DND-41 (cell line): ENCODE results near the gene SLC25A21.

Experiments used
- EZH2 ChIP-seq: IDR thresholded peaks from 3 replicates; pipeline ENCODE4 v1.6.1; 2012; ENCODE audit warnings: borderline replicate concordance, low read depth, mild to moderate bottlenecking, moderate library complexity, low read length, inconsistent platforms; ENCODE audit not compliant: severe bottlenecking
- TF ChIP-seq, protein P1 (sequence below): IDR thresholded peaks from 2 replicates; pipeline ENCODE4 v1.5.1; 2012; ENCODE audit warnings: borderline replicate concordance, low read length, moderate library complexity, mild to moderate bottlenecking; ENCODE audit not compliant: poor library complexity, severe bottlenecking; ENCODE audit errors: extremely low read depth

DNA sequence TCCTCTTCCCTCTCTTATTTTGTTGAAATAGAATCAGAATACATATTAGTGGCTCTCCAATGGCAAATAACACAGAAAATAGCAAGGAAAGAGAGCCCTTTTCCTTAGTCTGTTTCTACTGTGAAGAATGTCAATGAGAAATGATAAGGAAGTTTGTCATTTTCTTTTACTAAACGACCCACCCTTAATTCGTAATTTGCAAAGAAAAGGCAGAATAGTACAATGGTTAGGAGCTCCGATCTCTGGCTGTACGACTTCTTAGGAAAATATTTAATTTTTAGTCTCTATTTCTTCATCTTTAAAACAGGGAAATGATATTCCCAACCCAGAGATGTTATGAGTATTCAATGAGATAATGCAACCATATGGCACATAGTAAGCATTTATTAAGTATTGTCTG, 504.7 kb downstream of the SLC25A21 start:
- TF ChIP-seq, protein P1, sequence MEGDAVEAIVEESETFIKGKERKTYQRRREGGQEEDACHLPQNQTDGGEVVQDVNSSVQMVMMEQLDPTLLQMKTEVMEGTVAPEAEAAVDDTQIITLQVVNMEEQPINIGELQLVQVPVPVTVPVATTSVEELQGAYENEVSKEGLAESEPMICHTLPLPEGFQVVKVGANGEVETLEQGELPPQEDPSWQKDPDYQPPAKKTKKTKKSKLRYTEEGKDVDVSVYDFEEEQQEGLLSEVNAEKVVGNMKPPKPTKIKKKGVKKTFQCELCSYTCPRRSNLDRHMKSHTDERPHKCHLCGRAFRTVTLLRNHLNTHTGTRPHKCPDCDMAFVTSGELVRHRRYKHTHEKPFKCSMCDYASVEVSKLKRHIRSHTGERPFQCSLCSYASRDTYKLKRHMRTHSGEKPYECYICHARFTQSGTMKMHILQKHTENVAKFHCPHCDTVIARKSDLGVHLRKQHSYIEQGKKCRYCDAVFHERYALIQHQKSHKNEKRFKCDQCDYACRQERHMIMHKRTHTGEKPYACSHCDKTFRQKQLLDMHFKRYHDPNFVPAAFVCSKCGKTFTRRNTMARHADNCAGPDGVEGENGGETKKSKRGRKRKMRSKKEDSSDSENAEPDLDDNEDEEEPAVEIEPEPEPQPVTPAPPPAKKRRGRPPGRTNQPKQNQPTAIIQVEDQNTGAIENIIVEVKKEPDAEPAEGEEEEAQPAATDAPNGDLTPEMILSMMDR = no peak
- TF ChIP-seq EZH2 = no peak
